OCI-LY7 (cell line): ENCODE measurements around the gene AHSA1. TPM values are rescaled to one million over a fixed set of nuclear protein-coding genes. Genes with fewer than 3 reads are reported as not detected.

Experiments used
- BruUV-seq: library from RNA; stranded (reverse); fragments of 400-500 nt; replicated peaks from 2 replicates; lab custom pipeline; 2021; lab: Mats Ljungman, UMichigan
- CTCF ChIA-PET: fragments of 300-600 bp; sonication (Branson Sonifier 250); formaldehyde crosslinking; loops from one replicate; lab custom pipeline; 2022; ENCODE audit warnings: antibody characterized with exemption; ENCODE audit not compliant: unreplicated experiment; lab: Charles Lee
- POLR2A ChIA-PET: fragments of 300-600 bp; sonication (Branson Sonifier 250); formaldehyde crosslinking; loops from one replicate; lab custom pipeline; 2022; ENCODE audit warnings: antibody characterized with exemption; lab: Charles Lee
- DNase-seq: peaks from one replicate; pipeline ENCODE4 v3.0.0-alpha.2; 2015; ENCODE audit warnings: low spot score
- H2AFZ ChIP-seq: fragments of 200-600 bp; sonication (generic), shearing (Covaris generic); 2 replicates; pipeline ENCODE4 v1.6.1; 2014; ENCODE audit warnings: mild to moderate bottlenecking, antibody characterized with exemption, low read length, moderate library complexity
- H3K27ac ChIP-seq: fragments of 200-600 bp; sonication (generic); 2 replicates; pipeline ENCODE4 v1.5.1; 2014; ENCODE audit warnings: mixed run types, low read depth, mild to moderate bottlenecking, moderate library complexity, low read length, inconsistent platforms; ENCODE audit not compliant: poor library complexity, severe bottlenecking
- H3K36me3 ChIP-seq: fragments of 200-600 bp; sonication (generic); 2 replicates; pipeline ENCODE4 v1.6.1; 2014; ENCODE audit warnings: mild to moderate bottlenecking, antibody characterized with exemption, low read length, moderate library complexity, mixed read lengths; ENCODE audit not compliant: insufficient read depth
- H3K4me1 ChIP-seq: fragments of 200-600 bp; sonication (generic); 2 replicates; pipeline ENCODE4 v1.5.1; 2014; ENCODE audit warnings: mild to moderate bottlenecking, low read length; ENCODE audit not compliant: insufficient read depth, poor library complexity, severe bottlenecking
- H3K4me2 ChIP-seq: fragments of 200-600 bp; sonication (generic); 2 replicates; pipeline ENCODE4 v1.6.1; 2014; ENCODE audit warnings: mild to moderate bottlenecking, low read length
- H3K4me3 ChIP-seq: fragments of 200-600 bp; sonication (generic); 2 replicates; pipeline ENCODE4 v1.5.1; 2014; ENCODE audit warnings: mild to moderate bottlenecking, low read depth, low read length; ENCODE audit not compliant: poor library complexity, severe bottlenecking
- H3K79me2 ChIP-seq: fragments of 200-600 bp; sonication (generic); 2 replicates; pipeline ENCODE4 v1.6.1; 2016; ENCODE audit warnings: low read depth, mild to moderate bottlenecking, low read length, moderate library complexity, mixed read lengths; ENCODE audit not compliant: insufficient read depth
- H3K9me2 ChIP-seq: fragments of 200-600 bp; sonication (generic); 2 replicates; pipeline ENCODE4 v1.6.1; 2016; ENCODE audit warnings: mild to moderate bottlenecking, low read length, mixed read lengths; ENCODE audit not compliant: insufficient read depth
- H3K9me3 ChIP-seq: fragments of 200-600 bp; sonication (generic); 2 replicates; pipeline ENCODE4 v1.6.1; 2014; ENCODE audit warnings: mild to moderate bottlenecking, mixed run types, low read length, mixed read lengths
- H4K20me1 ChIP-seq: fragments of 200-600 bp; sonication (generic); 2 replicates; pipeline ENCODE4 v1.6.1; 2014; ENCODE audit warnings: mild to moderate bottlenecking, antibody characterized with exemption, low read length, moderate library complexity, mixed read lengths; ENCODE audit not compliant: insufficient read depth
- EZH2phosphoT487 ChIP-seq: fragments of 200-600 bp; sonication (generic); IDR thresholded peaks from 2 replicates; pipeline ENCODE4 v1.6.1; 2018; ENCODE audit warnings: low read depth, borderline replicate concordance, mild to moderate bottlenecking, mixed run types, antibody characterized with exemption, low read length, moderate library complexity, mixed read lengths
- intact Hi-C: fragments of 100-400 bp; cut with micrococcal nuclease; formaldehyde crosslinking; loops from one replicate; pipeline ENCODE4 v1.10.0; 2022; ENCODE audit not compliant: unreplicated experiment
- total RNA-seq, 2 experiments: library from RNA; depleted of rRNA in 1 of 2; stranded (reverse); fragments of >200 nt in 1 of 2; shearing (Covaris generic) in 1 of 2; gene quantifications; 2 replicates each; pipeline ENCODE4 v1.2.3, GENCODE V29; 2014 to 2022
- TF ChIP-seq, protein P1 (sequence below): fragments of 200-600 bp; sonication (generic); conservative IDR thresholded peaks from 2 replicates; pipeline ENCODE4 v1.5.1; 2014; ENCODE audit warnings: mild to moderate bottlenecking, antibody characterized with exemption, low read length, moderate library complexity, mixed read lengths

Gene AHSA1
- total RNA-seq, 2 experiments from 2014 or later, result 182 to 269 TPM

DNA sequence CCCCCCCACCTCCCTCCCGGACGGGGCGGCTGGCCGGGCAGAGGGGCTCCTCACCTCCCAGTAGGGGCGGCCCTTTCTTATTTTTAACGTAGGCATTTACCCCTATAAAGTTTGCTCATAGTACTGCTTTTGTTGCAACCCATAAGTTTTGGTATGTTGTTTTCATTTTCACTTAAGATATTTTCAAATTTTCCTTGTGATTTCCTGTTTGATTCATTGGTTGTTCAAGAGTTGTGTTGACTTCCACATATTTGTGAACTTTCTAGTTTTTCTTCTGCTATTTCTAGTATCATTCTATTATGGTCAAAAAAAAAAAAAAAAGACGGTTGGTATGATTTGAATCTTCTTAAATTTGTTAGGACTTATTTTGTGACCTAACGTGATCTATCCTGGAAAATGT, 41.1 kb upstream of the AHSA1 start:
- Histone ChIP-seq H3K27ac (no peak overlapping the region), H3K36me3 (peaks cover 17% of the 10 kb centered on the region), H3K4me2 (no peak overlapping the region), H3K79me2 (no peaks in the 10 kb centered on the region), H3K4me3 (no peak overlapping the region), H3K9me3 (peaks cover 13% of the 10 kb centered on the region; the same call in 1 of the 2 replicates), H2AFZ (no peak overlapping the region), H3K4me1 (no peaks in the 10 kb centered on the region), H4K20me1 (no peaks in the 10 kb centered on the region), H3K9me2 (no peaks in the 10 kb centered on the region)
- DNase-seq, result no peak
- CTCF ChIA-PET, result no interaction called here
- POLR2A ChIA-PET, result no interaction called here
- TF ChIP-seq, protein P1, sequence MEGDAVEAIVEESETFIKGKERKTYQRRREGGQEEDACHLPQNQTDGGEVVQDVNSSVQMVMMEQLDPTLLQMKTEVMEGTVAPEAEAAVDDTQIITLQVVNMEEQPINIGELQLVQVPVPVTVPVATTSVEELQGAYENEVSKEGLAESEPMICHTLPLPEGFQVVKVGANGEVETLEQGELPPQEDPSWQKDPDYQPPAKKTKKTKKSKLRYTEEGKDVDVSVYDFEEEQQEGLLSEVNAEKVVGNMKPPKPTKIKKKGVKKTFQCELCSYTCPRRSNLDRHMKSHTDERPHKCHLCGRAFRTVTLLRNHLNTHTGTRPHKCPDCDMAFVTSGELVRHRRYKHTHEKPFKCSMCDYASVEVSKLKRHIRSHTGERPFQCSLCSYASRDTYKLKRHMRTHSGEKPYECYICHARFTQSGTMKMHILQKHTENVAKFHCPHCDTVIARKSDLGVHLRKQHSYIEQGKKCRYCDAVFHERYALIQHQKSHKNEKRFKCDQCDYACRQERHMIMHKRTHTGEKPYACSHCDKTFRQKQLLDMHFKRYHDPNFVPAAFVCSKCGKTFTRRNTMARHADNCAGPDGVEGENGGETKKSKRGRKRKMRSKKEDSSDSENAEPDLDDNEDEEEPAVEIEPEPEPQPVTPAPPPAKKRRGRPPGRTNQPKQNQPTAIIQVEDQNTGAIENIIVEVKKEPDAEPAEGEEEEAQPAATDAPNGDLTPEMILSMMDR, result no peak
- no peak for TF ChIP-seq EZH2phosphoT487
- BruUV-seq, result no TSS peak
- intact Hi-C loops, result no loop called here

DNA sequence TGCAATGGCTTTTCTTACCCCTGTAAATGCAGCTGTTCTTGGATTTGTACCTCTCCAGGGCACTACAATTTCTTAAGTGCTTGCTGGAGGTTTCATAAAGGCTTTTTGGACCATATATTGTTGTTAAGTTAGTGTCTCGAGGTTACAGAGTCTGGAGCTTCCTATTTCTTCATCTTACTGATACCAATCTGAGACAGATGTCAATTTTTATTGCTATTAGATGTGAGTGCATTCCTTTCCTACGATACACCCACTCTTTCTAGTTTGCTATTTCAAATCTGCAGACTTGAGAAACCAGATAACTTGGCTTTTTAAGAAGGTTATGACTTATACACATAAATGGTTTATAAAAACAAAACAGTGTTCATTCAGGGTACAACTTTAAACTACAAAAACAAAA, 36.7 kb upstream of the AHSA1 start:
- BruUV-seq, result no TSS peak
- intact Hi-C loops, result no loop called here
- H4K20me1 ChIP-seq, result no peaks in the 10 kb centered on the region
- H3K79me2 ChIP-seq, result no peaks in the 10 kb centered on the region
- H3K4me1 ChIP-seq, result no peaks in the 10 kb centered on the region
- no peaks in the 10 kb centered on the region for H3K9me2 ChIP-seq
- H3K36me3 ChIP-seq, result peaks cover 57% of the 10 kb centered on the region
- no peak for TF ChIP-seq EZH2phosphoT487
- TF ChIP-seq, protein P1, result no peak
- no peak overlapping the region for H3K27ac ChIP-seq
- ChIA-PET CTCF (no interaction called here), POLR2A (no interaction called here)
- H3K4me3 ChIP-seq, result no peak overlapping the region
- H2AFZ ChIP-seq, result no peak overlapping the region
- no peak for DNase-seq
- no peak overlapping the region for H3K4me2 ChIP-seq
- H3K9me3 ChIP-seq, result peaks cover 13% of the 10 kb centered on the region; the same call in 1 of the 2 replicates

- no peaks in the 10 kb centered on the region for H4K20me1 ChIP-seq
- peaks cover 13% of the 10 kb centered on the region; the same call in 1 of the 2 replicates for H3K9me3 ChIP-seq
- peaks cover 79% of the 10 kb centered on the region for H3K36me3 ChIP-seq
- no peak within 1 kb of the TSS for H3K4me3 ChIP-seq
- H3K27ac ChIP-seq, result no peak within 1 kb of the TSS
- POLR2A ChIA-PET, result no interaction called here
- no peak within 1 kb of the TSS for H2AFZ ChIP-seq
- H3K79me2 ChIP-seq, result no peaks in the 10 kb centered on the region
- intact Hi-C loops, result no loop called here
- TF ChIP-seq, protein P1, result no peak
- no peak for TF ChIP-seq EZH2phosphoT487
- DNase-seq, result no peak
- no peaks in the 10 kb centered on the region for H3K9me2 ChIP-seq
- H3K4me2 ChIP-seq, result no peak within 1 kb of the TSS
- no peaks in the 10 kb centered on the region for H3K4me1 ChIP-seq
- no TSS peak for BruUV-seq
- CTCF ChIA-PET, result no interaction called here
Observed at GRCh38 chr14:77423423-77423822, 34.5 kb upstream of the AHSA1 start, which contains the start of gene NOXRED1. Gene NOXRED1 (minus strand): TSS chr14:77423523. CDS start chr14:77422889, 634 bp downstream.
